B cell (primary cell): ENCODE results near the gene PIK3IP1. TPM values are rescaled to one million over a fixed set of nuclear protein-coding genes. Genes with fewer than 3 reads are reported as not detected.

Experiments used
- ATAC-seq: fragments of 200-7000 bp; cut with Tn5 transposase; one replicate; pipeline ENCODE4 v1.10.0; 2021; ENCODE audit warnings: low read depth, mild to moderate bottlenecking, moderate number of reproducible peaks, moderate library complexity
- CTCF ChIA-PET: fragments of 350-600 bp; sonication (Branson Sonifier 250); formaldehyde crosslinking; loops from one replicate; lab custom pipeline; 2021; ENCODE audit warnings: antibody characterized with exemption, inconsistent platforms; lab: Charles Lee
- POLR2A ChIA-PET: fragments of 350-600 bp; sonication (Branson Sonifier 250); formaldehyde crosslinking; loops from one replicate; lab custom pipeline; 2021; ENCODE audit warnings: antibody characterized with exemption; lab: Charles Lee
- DNase-seq: peaks from one replicate; pipeline ENCODE4 v3.0.0; 2013
- H2AFZ ChIP-seq: 2 replicates; pipeline ENCODE4 v1.6.1; 2012; ENCODE audit warnings: mild to moderate bottlenecking, low read depth, low read length; ENCODE audit not compliant: insufficient read depth, poor library complexity, severe bottlenecking
- H3K27ac ChIP-seq, 2 donors: 1 replicate in 1 of 2; 2 replicates in 1 of 2; pipeline ENCODE4 v1.5.1; 2012 to 2013; ENCODE audit warnings: low read length in 2 of 2, mild to moderate bottlenecking in 2 of 2, moderate library complexity in 1 of 2
- H3K27me3 ChIP-seq, 4 experiments: fragments of 200-600 bp in 1 of 4; sonication (generic) in 1 of 4; replicated peaks in 1 of 4; 1 replicate in 2 of 4; 2 replicates in 2 of 4; pipeline versions ENCODE4 v1.6.1 to v1.7.0; 2013 to 2016; ENCODE audit warnings: low read length in 3 of 4, mild to moderate bottlenecking in 2 of 4, mixed read lengths in 1 of 4, moderate library complexity in 1 of 4; ENCODE audit not compliant: insufficient read depth in 4 of 4, control insufficient read depth in 3 of 4; ENCODE audit errors: control extremely low read depth in 1 of 4
- H3K36me3 ChIP-seq, 2 experiments: replicated peaks in 1 of 2; 1 replicate in 1 of 2; 2 replicates in 1 of 2; pipeline versions ENCODE4 v1.6.1 to v1.7.1; 2013; ENCODE audit warnings: low read length in 1 of 2; ENCODE audit not compliant: insufficient read depth in 2 of 2, control insufficient read depth in 1 of 2; ENCODE audit errors: control extremely low read depth in 1 of 2, extremely low read depth in 1 of 2
- H3K4me1 ChIP-seq, 2 donors: fragments of 200-600 bp in 1 of 2; sonication (generic) in 1 of 2; 1 replicate in 1 of 2; 2 replicates in 1 of 2; pipeline versions ENCODE4 v1.5.1 to v1.6.1; 2013 to 2017; ENCODE audit warnings: low read length in 2 of 2; ENCODE audit not compliant: control insufficient read depth in 2 of 2, insufficient read depth in 2 of 2
- H3K4me2 ChIP-seq: replicated peaks from 2 replicates; pipeline ENCODE3; 2012; ENCODE audit warnings: mild to moderate bottlenecking, low read depth, low read length; ENCODE audit not compliant: poor library complexity, severe bottlenecking
- H3K4me3 ChIP-seq, 5 experiments: fragments of 200-600 bp in 1 of 5; sonication (generic) in 1 of 5; 1 replicate in 3 of 5; 2 replicates in 2 of 5; pipeline versions ENCODE4 v1.5.1 to v1.7.0; 2011 to 2016; ENCODE audit warnings: low read length in 4 of 5, mild to moderate bottlenecking in 4 of 5, low read depth in 2 of 5, control low read depth in 1 of 5, moderate library complexity in 1 of 5; ENCODE audit not compliant: insufficient read depth in 1 of 5; ENCODE audit errors: control extremely low read depth in 1 of 5, extremely low read depth in 1 of 5
- H3K79me2 ChIP-seq: fragments of 200-600 bp; sonication (generic); one replicate; pipeline ENCODE4 v1.6.0; 2016; ENCODE audit warnings: low read length; ENCODE audit not compliant: control insufficient read depth, insufficient read depth
- H3K9ac ChIP-seq: fragments of 200-600 bp; sonication (generic); 2 replicates; pipeline ENCODE4 v1.6.1; 2017; ENCODE audit warnings: mild to moderate bottlenecking, low read length, moderate library complexity
- H3K9me3 ChIP-seq, 3 donors: one replicate each; pipeline versions ENCODE4 v1.6.1 to v1.7.1; 2013; ENCODE audit warnings: low read length in 2 of 3; ENCODE audit not compliant: control insufficient read depth in 2 of 3, insufficient read depth in 1 of 3; ENCODE audit errors: control extremely low read depth in 1 of 3
- H4K20me1 ChIP-seq: 2 replicates; pipeline ENCODE4 v1.6.0; 2012; ENCODE audit warnings: mild to moderate bottlenecking, low read length; ENCODE audit not compliant: insufficient read depth, control insufficient read depth, poor library complexity, severe bottlenecking
- H3K27ac Mint-ChIP-seq: one replicate; pipeline ENCODE4 v1.8.0; 2021; ENCODE audit warnings: mixed read lengths
- H3K27me3 Mint-ChIP-seq: one replicate; pipeline ENCODE4 v1.8.0; 2021; ENCODE audit warnings: mixed read lengths
- H3K4me1 Mint-ChIP-seq: one replicate; pipeline ENCODE4 v1.8.0; 2021; ENCODE audit warnings: mixed read lengths
- H3K4me3 Mint-ChIP-seq: one replicate; pipeline ENCODE4 v1.8.0; 2021; ENCODE audit warnings: mixed read lengths
- H3K9me3 Mint-ChIP-seq: one replicate; pipeline ENCODE4 v1.8.0; 2022; ENCODE audit warnings: mixed read lengths; ENCODE audit not compliant: insufficient read depth
- EZH2 ChIP-seq: IDR thresholded peaks from 2 replicates; pipeline ENCODE4 v1.6.1; 2012; ENCODE audit warnings: borderline replicate concordance, low read depth, mild to moderate bottlenecking, moderate library complexity, low read length; ENCODE audit not compliant: insufficient read depth, poor library complexity, severe bottlenecking
- whole genome bisulfite sequencing: methylation state at CpG from one replicate; pipeline ENCODE4 v1.1.5; 2013; ENCODE audit warnings: missing lambda C conversion rate; ENCODE audit not compliant: insufficient coverage; 5-methylcytosine and 5-hydroxymethylcytosine counted together
- intact Hi-C: fragments of 100-400 bp; cut with micrococcal nuclease; formaldehyde crosslinking; loops from one replicate; pipeline ENCODE4 v1.10.0; 2022
- polyA plus RNA-seq: library from polyadenylated mRNA; depleted of rRNA; stranded (reverse); fragments of >200 nt; gene quantifications from 2 replicates; pipeline ENCODE4 v1.2.3, GENCODE V29; 2012
- total RNA-seq, 2 donors: library from RNA; stranded (reverse); fragments of 120-200 nt in 1 of 2; gene quantifications; 1 replicate in 1 of 2; 2 replicates in 1 of 2; pipeline versions ENCODE4 v1.2.3 to v1.2.4, GENCODE V29; 2013 to 2022
- TF ChIP-seq, protein P1 (sequence below): fragments of 200-600 bp; IDR thresholded peaks from one replicate; pipeline ENCODE4 v1.8.0; 2022; ENCODE audit warnings: antibody characterized with exemption, mild to moderate bottlenecking

Gene PIK3IP1
- total and polyA plus RNA-seq, 2 donors (not counting 1 experiment from before 2014, with no cell fraction given) = 89.8 to 92.9 TPM

- peaks cover 23% of the 10 kb centered on the region for H3K4me1 Mint-ChIP-seq
- Histone ChIP-seq H4K20me1 (peaks cover 14% of the 10 kb centered on the region), H3K9ac (no peak overlapping the region), H3K4me3 (no peak overlapping the region), H3K4me1 (peaks cover 21 to 24% of the 10 kb centered on the region in 2 donors), H3K79me2 (peaks cover 18% of the 10 kb centered on the region), H2AFZ (no peak overlapping the region), H3K4me2 (no peak overlapping the region), H3K27ac (peak overlapping the region in 1 of 2 donors; percentile 15), H3K36me3 (peaks cover 6 to 77% of the 10 kb centered on the region in 2 experiments), H3K9me3 (no peaks in the 10 kb centered on the region), H3K27me3 (no peaks in the 10 kb centered on the region)
- WGBS = 72% methylated on average over 4 of the region's 4 CpGs
- intact Hi-C loops = no loop called here
- no peak for TF ChIP-seq EZH2
- DNase-seq = no peak
- no peak overlapping the region for H3K4me3 Mint-ChIP-seq
- POLR2A ChIA-PET = no interaction called here
- ATAC-seq = no peak
- H3K27me3 Mint-ChIP-seq = no peaks in the 10 kb centered on the region
- CTCF ChIA-PET = interaction anchor here (0.7 to 5.1 kb wide), 5 partner anchors 8 to 69 kb away, joined by 3 to 34 read pairs (median 3); partner anchors contain the start of gene LIMK2
- no peaks in the 10 kb centered on the region for H3K9me3 Mint-ChIP-seq
- H3K27ac Mint-ChIP-seq = no peak overlapping the region
Measured at GRCh38 chr22:31281733-31282132, 10.6 kb downstream of the PIK3IP1 start.

- peaks cover 6% of the 10 kb centered on the region for H3K79me2 ChIP-seq
- ChIA-PET POLR2A (no interaction called here), CTCF (interaction anchor here (0.5 to 2.1 kb wide), 4 partner anchors 12 to 707 kb away, joined by 3 to 6 read pairs (median 4); partner anchors contain the start of gene PIK3IP1)
- DNase-seq (no peak), ATAC-seq (no peak)
- H3K9me3 Mint-ChIP-seq = no peaks in the 10 kb centered on the region
- H3K9me3 ChIP-seq = no peaks in the 10 kb centered on the region
- no peaks in the 10 kb centered on the region for H3K27me3 ChIP-seq
- H3K27ac Mint-ChIP-seq = peak overlapping the region; percentile 12
- no peak overlapping the region for H3K4me2 ChIP-seq
- intact Hi-C loops = no loop called here
- H3K4me3 Mint-ChIP-seq = no peak overlapping the region
- H3K4me3 ChIP-seq = no peak overlapping the region
- TF ChIP-seq, protein P1, sequence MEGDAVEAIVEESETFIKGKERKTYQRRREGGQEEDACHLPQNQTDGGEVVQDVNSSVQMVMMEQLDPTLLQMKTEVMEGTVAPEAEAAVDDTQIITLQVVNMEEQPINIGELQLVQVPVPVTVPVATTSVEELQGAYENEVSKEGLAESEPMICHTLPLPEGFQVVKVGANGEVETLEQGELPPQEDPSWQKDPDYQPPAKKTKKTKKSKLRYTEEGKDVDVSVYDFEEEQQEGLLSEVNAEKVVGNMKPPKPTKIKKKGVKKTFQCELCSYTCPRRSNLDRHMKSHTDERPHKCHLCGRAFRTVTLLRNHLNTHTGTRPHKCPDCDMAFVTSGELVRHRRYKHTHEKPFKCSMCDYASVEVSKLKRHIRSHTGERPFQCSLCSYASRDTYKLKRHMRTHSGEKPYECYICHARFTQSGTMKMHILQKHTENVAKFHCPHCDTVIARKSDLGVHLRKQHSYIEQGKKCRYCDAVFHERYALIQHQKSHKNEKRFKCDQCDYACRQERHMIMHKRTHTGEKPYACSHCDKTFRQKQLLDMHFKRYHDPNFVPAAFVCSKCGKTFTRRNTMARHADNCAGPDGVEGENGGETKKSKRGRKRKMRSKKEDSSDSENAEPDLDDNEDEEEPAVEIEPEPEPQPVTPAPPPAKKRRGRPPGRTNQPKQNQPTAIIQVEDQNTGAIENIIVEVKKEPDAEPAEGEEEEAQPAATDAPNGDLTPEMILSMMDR = no peak
- no peak for TF ChIP-seq EZH2
- H3K4me1 Mint-ChIP-seq = peaks cover 7% of the 10 kb centered on the region
- H3K27me3 Mint-ChIP-seq = no peaks in the 10 kb centered on the region
- H3K9ac ChIP-seq = no peak overlapping the region
- H2AFZ ChIP-seq = no peak overlapping the region
- H3K4me1 ChIP-seq = peaks cover 3 to 6% of the 10 kb centered on the region in 2 donors
- H3K36me3 ChIP-seq = peaks cover 2 to 68% of the 10 kb centered on the region in 2 experiments
- H4K20me1 ChIP-seq = peaks cover 10% of the 10 kb centered on the region
- H3K27ac ChIP-seq = peak overlapping the region in 1 of 2 donors; percentile 44
Measured at GRCh38 chr22:31279821-31280505, 12.3 kb downstream of the PIK3IP1 start.
